H1 (cell line): ENCODE measurements around the gene CEP104.

Experiments used
- CEBPB ChIP-seq: IDR thresholded peaks from 2 replicates; pipeline ENCODE4 v1.6.1; 2012; ENCODE audit warnings: low read depth, low read length
- EP300 ChIP-seq, 2 experiments: IDR thresholded peaks; 1 replicate in 1 of 2; 2 replicates in 1 of 2; pipeline ENCODE4 v1.6.1; 2011 to 2012; ENCODE audit warnings: low read depth in 2 of 2, low read length in 2 of 2, mild to moderate bottlenecking in 2 of 2, borderline replicate concordance in 1 of 2, inconsistent platforms in 1 of 2, moderate library complexity in 1 of 2
- FOSL1 ChIP-seq: IDR thresholded peaks from 2 replicates; pipeline ENCODE4 v1.6.1; 2011; ENCODE audit warnings: mild to moderate bottlenecking, low read depth, low read length, moderate library complexity; ENCODE audit not compliant: insufficient read depth
- NRF1 ChIP-seq: IDR thresholded peaks from 2 replicates; pipeline ENCODE4 v1.6.1; 2011; ENCODE audit warnings: mild to moderate bottlenecking, low read depth, low read length, improper control_type of control experiment
- POLR2A ChIP-seq, 2 experiments: IDR thresholded peaks; 1 replicate in 1 of 2; 2 replicates in 1 of 2; pipeline ENCODE4 v1.6.1; 2011; ENCODE audit warnings: low read depth in 2 of 2, low read length in 2 of 2, mild to moderate bottlenecking in 2 of 2; ENCODE audit errors: control extremely low read depth in 1 of 2
- RXRA ChIP-seq: IDR thresholded peaks from 2 replicates; pipeline ENCODE4 v1.6.1; 2011; ENCODE audit warnings: low read depth, mild to moderate bottlenecking, low read length, moderate library complexity; ENCODE audit not compliant: insufficient read depth
- TAF1 ChIP-seq: IDR thresholded peaks from 2 replicates; pipeline ENCODE4 v1.6.1; 2011; ENCODE audit warnings: mild to moderate bottlenecking, low read depth, low read length
- TF ChIP-seq, protein P1 (sequence below), 3 experiments: IDR thresholded peaks; 1 replicate in 2 of 3; 2 replicates in 1 of 3; pipeline versions ENCODE4 v1.5.1 to v1.6.1; 2011; ENCODE audit warnings: low read length in 3 of 3, mild to moderate bottlenecking in 3 of 3, inconsistent platforms in 2 of 3, low read depth in 1 of 3, moderate library complexity in 1 of 3; ENCODE audit not compliant: insufficient read depth in 1 of 3; ENCODE audit errors: control extremely low read depth in 1 of 3
- TF ChIP-seq, protein P2 (sequence below): IDR thresholded peaks from 2 replicates; pipeline ENCODE4 v1.6.1; 2012; ENCODE audit warnings: low read length, inconsistent platforms

DNA sequence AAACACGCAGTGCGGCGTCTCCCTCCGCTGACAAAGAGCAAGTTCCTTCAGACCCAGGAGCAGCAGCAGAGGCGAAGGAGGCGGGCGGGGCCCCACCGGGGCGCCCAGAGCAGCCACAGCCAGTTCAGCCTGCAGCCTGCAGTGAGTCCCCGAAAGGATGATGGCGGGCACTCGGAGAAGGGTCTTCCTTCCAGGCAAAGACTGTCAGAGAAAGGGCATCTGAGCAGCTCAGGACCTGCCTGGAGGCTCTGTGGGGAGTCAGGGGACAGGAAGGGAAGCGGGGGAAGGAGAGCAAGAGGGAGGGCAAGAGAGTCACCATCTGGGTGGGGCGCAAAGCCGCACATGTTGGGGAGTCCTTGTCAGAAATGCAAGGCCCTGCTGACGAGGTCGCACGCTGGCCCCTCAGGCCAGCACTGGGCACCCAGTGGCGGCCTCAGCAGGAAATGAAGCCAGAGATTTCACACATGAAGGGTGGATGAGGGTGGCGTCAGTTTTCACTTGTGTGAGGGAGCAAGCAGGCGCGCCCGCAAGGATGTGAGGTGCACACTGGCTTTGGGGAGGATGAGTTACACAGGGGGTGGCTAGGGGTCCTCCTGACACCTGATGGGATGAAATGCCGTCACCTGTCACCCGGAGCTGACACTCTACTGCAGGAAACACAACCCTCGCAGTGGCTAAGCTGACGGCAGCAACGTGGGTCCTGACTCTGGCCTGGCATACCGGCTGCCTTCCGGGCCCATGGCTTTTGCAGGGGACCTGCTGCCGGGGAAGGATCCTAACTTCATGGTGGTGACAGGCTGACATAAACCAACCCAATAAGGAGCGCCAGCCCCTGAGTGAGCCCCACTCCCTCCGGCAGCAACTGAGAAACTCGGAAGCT, 67.3 kb downstream of the CEP104 start:
- TF ChIP-seq, protein P1, sequence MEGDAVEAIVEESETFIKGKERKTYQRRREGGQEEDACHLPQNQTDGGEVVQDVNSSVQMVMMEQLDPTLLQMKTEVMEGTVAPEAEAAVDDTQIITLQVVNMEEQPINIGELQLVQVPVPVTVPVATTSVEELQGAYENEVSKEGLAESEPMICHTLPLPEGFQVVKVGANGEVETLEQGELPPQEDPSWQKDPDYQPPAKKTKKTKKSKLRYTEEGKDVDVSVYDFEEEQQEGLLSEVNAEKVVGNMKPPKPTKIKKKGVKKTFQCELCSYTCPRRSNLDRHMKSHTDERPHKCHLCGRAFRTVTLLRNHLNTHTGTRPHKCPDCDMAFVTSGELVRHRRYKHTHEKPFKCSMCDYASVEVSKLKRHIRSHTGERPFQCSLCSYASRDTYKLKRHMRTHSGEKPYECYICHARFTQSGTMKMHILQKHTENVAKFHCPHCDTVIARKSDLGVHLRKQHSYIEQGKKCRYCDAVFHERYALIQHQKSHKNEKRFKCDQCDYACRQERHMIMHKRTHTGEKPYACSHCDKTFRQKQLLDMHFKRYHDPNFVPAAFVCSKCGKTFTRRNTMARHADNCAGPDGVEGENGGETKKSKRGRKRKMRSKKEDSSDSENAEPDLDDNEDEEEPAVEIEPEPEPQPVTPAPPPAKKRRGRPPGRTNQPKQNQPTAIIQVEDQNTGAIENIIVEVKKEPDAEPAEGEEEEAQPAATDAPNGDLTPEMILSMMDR (IDR thresholded peaks at IDR 0.05; ENCODE audit: control extremely low read depth in 1 of 3, insufficient read depth in 1 of 3, low read depth in 1 of 3, low read length in 3 of 3), result no peak
- TF ChIP-seq FOSL1, result no peak
- no peak for TF ChIP-seq TAF1
- no peak for TF ChIP-seq POLR2A (IDR thresholded peaks at IDR 0.05; ENCODE audit: control extremely low read depth in 1 of 2, low read depth in 2 of 2, low read length in 2 of 2)
- no peak for TF ChIP-seq NRF1
- TF ChIP-seq RXRA, result no peak
- TF ChIP-seq CEBPB, result no peak
- TF ChIP-seq, protein P2, sequence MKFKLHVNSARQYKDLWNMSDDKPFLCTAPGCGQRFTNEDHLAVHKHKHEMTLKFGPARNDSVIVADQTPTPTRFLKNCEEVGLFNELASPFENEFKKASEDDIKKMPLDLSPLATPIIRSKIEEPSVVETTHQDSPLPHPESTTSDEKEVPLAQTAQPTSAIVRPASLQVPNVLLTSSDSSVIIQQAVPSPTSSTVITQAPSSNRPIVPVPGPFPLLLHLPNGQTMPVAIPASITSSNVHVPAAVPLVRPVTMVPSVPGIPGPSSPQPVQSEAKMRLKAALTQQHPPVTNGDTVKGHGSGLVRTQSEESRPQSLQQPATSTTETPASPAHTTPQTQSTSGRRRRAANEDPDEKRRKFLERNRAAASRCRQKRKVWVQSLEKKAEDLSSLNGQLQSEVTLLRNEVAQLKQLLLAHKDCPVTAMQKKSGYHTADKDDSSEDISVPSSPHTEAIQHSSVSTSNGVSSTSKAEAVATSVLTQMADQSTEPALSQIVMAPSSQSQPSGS, result no peak
- TF ChIP-seq EP300 (IDR thresholded peaks at IDR 0.05; ENCODE audit: borderline replicate concordance in 1 of 2, low read depth in 2 of 2, low read length in 2 of 2), result no peak
